Trophoblast cell (in vitro differentiated cells and primary cell): Measurements from ENCODE around the gene MYO18A.

Experiments used
- DNase-seq, 2 donors: peaks; one replicate each; pipeline ENCODE4 v3.0.0-alpha.2; 2016
- H2AFZ ChIP-seq: 2 replicates; pipeline ENCODE4 v1.6.1; 2013; ENCODE audit warnings: low read length, moderate library complexity, mild to moderate bottlenecking; ENCODE audit not compliant: insufficient read depth, poor library complexity
- H2AK5ac ChIP-seq: 2 replicates; pipeline ENCODE4 v1.6.1; 2013; ENCODE audit warnings: mild to moderate bottlenecking, low read length
- H2BK120ac ChIP-seq: 2 replicates; pipeline ENCODE4 v1.6.1; 2013; ENCODE audit warnings: low read length, mild to moderate bottlenecking, moderate library complexity; ENCODE audit not compliant: insufficient read depth, poor library complexity
- H2BK12ac ChIP-seq: 2 replicates; pipeline ENCODE4 v1.6.1; 2013; ENCODE audit warnings: mild to moderate bottlenecking, low read length, moderate library complexity
- H2BK5ac ChIP-seq: 2 replicates; pipeline ENCODE4 v1.6.1; 2013; ENCODE audit warnings: low read length, low read depth, moderate library complexity, mild to moderate bottlenecking; ENCODE audit not compliant: poor library complexity
- H3K14ac ChIP-seq: 2 replicates; pipeline ENCODE4 v1.6.1; 2013; ENCODE audit warnings: mild to moderate bottlenecking, low read length
- H3K18ac ChIP-seq: 2 replicates; pipeline ENCODE4 v1.6.1; 2013; ENCODE audit warnings: mild to moderate bottlenecking, low read length
- H3K23ac ChIP-seq: 2 replicates; pipeline ENCODE4 v1.6.1; 2013; ENCODE audit warnings: low read length
- H3K27ac ChIP-seq: 2 replicates; pipeline ENCODE4 v1.5.1; 2013; ENCODE audit warnings: low read depth, mild to moderate bottlenecking, inconsistent platforms, low read length, moderate library complexity
- H3K27me3 ChIP-seq: 2 replicates; pipeline ENCODE4 v1.6.1; 2013; ENCODE audit warnings: inconsistent platforms, mild to moderate bottlenecking, low read length, moderate library complexity; ENCODE audit not compliant: insufficient read depth
- H3K36me3 ChIP-seq, 2 experiments: 1 replicate in 1 of 2; 2 replicates in 1 of 2; pipeline ENCODE4 v1.6.1; 2013; ENCODE audit warnings: low read length in 2 of 2, mild to moderate bottlenecking in 2 of 2, moderate library complexity in 1 of 2; ENCODE audit not compliant: insufficient read depth in 2 of 2, control insufficient read depth in 1 of 2
- H3K4ac ChIP-seq: 2 replicates; pipeline ENCODE4 v1.6.1; 2013; ENCODE audit warnings: low read depth, mild to moderate bottlenecking, low read length, moderate library complexity
- H3K4me1 ChIP-seq, 2 experiments: 1 replicate in 1 of 2; 2 replicates in 1 of 2; pipeline ENCODE4 v1.6.1; 2013; ENCODE audit warnings: low read length in 2 of 2, mild to moderate bottlenecking in 2 of 2, moderate library complexity in 1 of 2; ENCODE audit not compliant: insufficient read depth in 2 of 2, control insufficient read depth in 1 of 2
- H3K4me2 ChIP-seq: 2 replicates; pipeline ENCODE4 v1.6.1; 2013; ENCODE audit warnings: inconsistent platforms, mild to moderate bottlenecking, low read length, moderate library complexity
- H3K4me3 ChIP-seq: 2 replicates; pipeline ENCODE4 v1.5.1; 2013; ENCODE audit warnings: mild to moderate bottlenecking, low read depth, low read length, inconsistent platforms
- H3K79me1 ChIP-seq: one replicate; pipeline ENCODE4 v1.6.1; 2013; ENCODE audit warnings: low read length
- H3K79me2 ChIP-seq: 2 replicates; pipeline ENCODE4 v1.6.1; 2013; ENCODE audit warnings: low read length, mild to moderate bottlenecking; ENCODE audit not compliant: control insufficient read depth, insufficient read depth, poor library complexity
- H3K9ac ChIP-seq: 2 replicates; pipeline ENCODE4 v1.6.1; 2013; ENCODE audit warnings: mild to moderate bottlenecking, low read length
- H3K9me3 ChIP-seq: 2 replicates; pipeline ENCODE4 v1.6.1; 2013; ENCODE audit warnings: low read depth, mild to moderate bottlenecking, control low read depth, inconsistent platforms, low read length; ENCODE audit not compliant: insufficient read depth
- H4K12ac ChIP-seq: 2 replicates; pipeline ENCODE4 v1.6.1; 2013; ENCODE audit warnings: low read depth, mild to moderate bottlenecking, low read length, moderate library complexity
- H4K8ac ChIP-seq: 2 replicates; pipeline ENCODE4 v1.6.1; 2013; ENCODE audit warnings: low read depth, mild to moderate bottlenecking, low read length, moderate library complexity
- H4K91ac ChIP-seq: one replicate; pipeline ENCODE4 v1.6.1; 2013; ENCODE audit warnings: low read depth, mild to moderate bottlenecking, low read length, moderate library complexity
- WGBS: extraction: QIAGEN DNeasy Blood & Tissue Kit; methylation state at CpG from one replicate; pipeline ENCODE4 v1.1.7; 2013; ENCODE audit warnings: missing lambda C conversion rate; ENCODE audit not compliant: insufficient read length, insufficient coverage; ENCODE audit errors: extremely low coverage; 5-methylcytosine and 5-hydroxymethylcytosine counted together

MYO18A gene

GRCh38 chr17:29120433-29120832, 59.8 kb downstream of the MYO18A start:
- Histone ChIP-seq H2BK120ac (no peak overlapping the region), H3K9ac (no peak overlapping the region), H2AFZ (no peak overlapping the region), H3K79me2 (no peaks in the 10 kb centered on the region), H3K27me3 (no peaks in the 10 kb centered on the region), H4K8ac (no peak overlapping the region), H3K14ac (no peak overlapping the region), H2BK12ac (no peak overlapping the region), H4K12ac (no peak overlapping the region), H3K4me1 (no peaks in the 10 kb centered on the region), H3K4ac (no peak overlapping the region), H3K27ac (no peak overlapping the region), H3K23ac (no peak overlapping the region), H3K18ac (no peak overlapping the region), H3K4me2 (no peak overlapping the region), H2AK5ac (no peak overlapping the region), H2BK5ac (no peak overlapping the region), H3K79me1 (no peaks in the 10 kb centered on the region), H3K36me3 (peaks cover 29 to 31% of the 10 kb centered on the region in 2 experiments), H4K91ac (no peak overlapping the region), H3K9me3 (no peaks in the 10 kb centered on the region), H3K4me3 (no peak overlapping the region)
- no peak for DNase-seq
- WGBS: no CpG with 5 or more reads among the region's 2 CpGs

- DNase-seq: no peak
- Histone ChIP-seq H3K23ac (no peak overlapping the region), H3K14ac (no peak overlapping the region), H3K27me3 (no peaks in the 10 kb centered on the region), H4K12ac (no peak overlapping the region), H3K4ac (no peak overlapping the region), H3K9ac (no peak overlapping the region), H2BK5ac (no peak overlapping the region), H3K36me3 (peaks cover 34 to 42% of the 10 kb centered on the region in 2 experiments), H2BK12ac (no peak overlapping the region), H4K91ac (no peak overlapping the region), H3K4me3 (no peak overlapping the region), H3K18ac (no peak overlapping the region), H3K79me2 (no peaks in the 10 kb centered on the region), H3K9me3 (no peaks in the 10 kb centered on the region), H3K79me1 (no peaks in the 10 kb centered on the region), H3K4me2 (no peak overlapping the region), H3K4me1 (no peaks in the 10 kb centered on the region), H2AFZ (no peak overlapping the region), H2BK120ac (no peak overlapping the region), H2AK5ac (no peak overlapping the region), H4K8ac (no peak overlapping the region), H3K27ac (no peak overlapping the region)
- no CpG with 5 or more reads among the region's 6 CpGs for WGBS
Observed at GRCh38 chr17:29119265-29119664, 60.9 kb downstream of the MYO18A start.

GRCh38 chr17:29116804-29117753, 63.1 kb downstream of the MYO18A start:
- Histone ChIP-seq H4K12ac (no peak overlapping the region), H3K9ac (no peak overlapping the region), H3K18ac (no peak overlapping the region), H2BK5ac (no peak overlapping the region), H3K4me1 (no peaks in the 10 kb centered on the region), H3K27ac (no peak overlapping the region), H2BK120ac (no peak overlapping the region), H3K27me3 (no peaks in the 10 kb centered on the region), H3K36me3 (peaks cover 42 to 49% of the 10 kb centered on the region in 2 experiments), H3K4me3 (no peak overlapping the region), H3K4me2 (no peak overlapping the region), H2AFZ (no peak overlapping the region), H3K23ac (no peak overlapping the region), H3K9me3 (no peaks in the 10 kb centered on the region), H2BK12ac (no peak overlapping the region), H3K79me2 (no peaks in the 10 kb centered on the region), H3K14ac (no peak overlapping the region), H4K8ac (no peak overlapping the region), H3K79me1 (no peaks in the 10 kb centered on the region), H4K91ac (no peak overlapping the region), H2AK5ac (no peak overlapping the region), H3K4ac (no peak overlapping the region)
- peak; percentile 56 to 82 for DNase-seq
- WGBS: no CpG with 5 or more reads among the region's 26 CpGs

- Histone ChIP-seq H3K79me1 (no peaks in the 10 kb centered on the region), H2BK5ac (no peak overlapping the region), H3K14ac (no peak overlapping the region), H3K4me3 (no peak overlapping the region), H4K91ac (no peak overlapping the region), H3K4me2 (no peak overlapping the region), H3K23ac (no peak overlapping the region), H3K27ac (no peak overlapping the region), H2AFZ (no peak overlapping the region), H4K12ac (no peak overlapping the region), H2AK5ac (no peak overlapping the region), H3K4me1 (no peaks in the 10 kb centered on the region), H4K8ac (no peak overlapping the region), H3K36me3 (peaks cover 39 to 46% of the 10 kb centered on the region in 2 experiments), H2BK12ac (no peak overlapping the region), H3K79me2 (no peaks in the 10 kb centered on the region), H3K18ac (no peak overlapping the region), H3K9ac (no peak overlapping the region), H3K27me3 (no peaks in the 10 kb centered on the region), H3K4ac (no peak overlapping the region), H3K9me3 (no peaks in the 10 kb centered on the region), H2BK120ac (no peak overlapping the region)
- DNase-seq: peak in 1 of 2 donors; percentile 29
- WGBS: no CpG with 5 or more reads among the region's 20 CpGs
Observed at GRCh38 chr17:29115961-29116803, 64.0 kb downstream of the MYO18A start.
